Kidney epithelial cell (primary cell): Measurements from ENCODE around the gene NTSR2. TPM values are rescaled to one million over a fixed set of nuclear protein-coding genes. Genes with fewer than 3 reads are reported as not detected.
A peak's percentile ranks its signal among the peaks of the same experiment; 100 is the strongest.

Source experiments
- DNase-seq: peaks from one replicate; pipeline ENCODE4 v3.0.0-alpha.2; 2010; ENCODE audit warnings: low read depth
- H3K27me3 ChIP-seq: 2 replicates; pipeline ENCODE4 v1.6.0; 2011; ENCODE audit warnings: low read length; ENCODE audit not compliant: control insufficient read depth, insufficient read depth
- H3K36me3 ChIP-seq: 2 replicates; pipeline ENCODE4 v1.5.1; 2011; ENCODE audit warnings: low read length; ENCODE audit not compliant: control insufficient read depth, insufficient read depth
- H3K4me3 ChIP-seq: 2 replicates; pipeline ENCODE4 v1.5.1; 2011; ENCODE audit warnings: low read depth, mild to moderate bottlenecking, control low read depth, low read length
- CTCF ChIP-seq: IDR thresholded peaks from 2 replicates; pipeline ENCODE4 v1.5.1; 2011; ENCODE audit warnings: mild to moderate bottlenecking, moderate library complexity, low read length, control low read depth, inconsistent platforms; ENCODE audit not compliant: insufficient read depth, poor library complexity, severe bottlenecking
- total RNA-seq: library from RNA; depleted of rRNA; stranded (reverse); fragments of >200 nt; gene quantifications from 2 replicates; pipeline ENCODE4 v1.2.3, GENCODE V29; 2015

NTSR2 gene
- total RNA-seq, 1 donor from 2014 or later: not detected

DNA sequence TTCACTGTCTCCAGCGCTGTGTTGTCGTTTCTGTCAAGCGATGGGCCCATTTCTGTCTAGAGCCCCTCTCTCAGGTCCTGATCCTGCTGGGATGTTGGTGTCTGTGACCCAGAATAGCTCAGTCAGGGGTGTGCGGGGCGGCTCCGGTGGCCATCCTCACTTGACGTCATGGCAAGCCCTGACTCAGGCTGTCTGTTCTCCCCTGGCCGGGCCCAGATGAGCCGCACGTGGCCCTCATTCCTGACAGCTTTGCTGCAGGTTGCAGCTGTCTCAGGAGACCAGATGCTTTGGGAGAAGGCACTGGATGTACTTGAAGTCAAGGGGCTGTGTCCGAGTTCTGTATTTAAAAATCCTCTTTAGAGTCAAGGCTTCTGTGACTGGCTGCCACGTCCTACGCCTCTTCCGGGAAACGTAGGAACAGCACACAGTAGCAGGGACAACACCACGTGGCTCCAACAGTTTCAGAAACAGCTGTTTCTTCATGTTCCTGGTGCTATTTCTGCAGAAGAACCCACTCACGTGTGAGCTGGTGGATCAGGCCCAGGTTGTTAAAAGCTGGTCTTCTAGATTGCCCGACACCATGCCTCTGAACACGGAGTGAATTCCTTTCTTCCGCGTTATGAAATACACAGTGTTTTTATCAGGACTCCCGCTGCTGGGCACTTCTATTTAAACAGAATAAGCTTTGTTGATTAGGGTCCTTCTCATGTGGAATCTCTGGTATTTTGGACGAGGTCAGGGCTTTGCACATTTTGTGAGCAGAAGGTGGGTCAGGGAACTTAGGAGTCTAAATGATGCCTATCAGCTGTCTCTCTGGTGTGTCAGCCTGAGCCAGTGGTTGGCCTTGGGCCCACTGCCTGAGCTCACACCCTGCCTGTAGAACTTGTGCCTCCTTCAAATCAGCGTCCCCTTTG, 28.3 kb upstream of the NTSR2 start:
- no peak for DNase-seq
- no peak for TF ChIP-seq CTCF
- H3K36me3 ChIP-seq: no peaks in the 10 kb centered on the region
- no peaks in the 10 kb centered on the region for H3K27me3 ChIP-seq
- H3K4me3 ChIP-seq: no peak overlapping the region

- H3K36me3 ChIP-seq: no peaks in the 10 kb centered on the region
- DNase-seq: peak; percentile 70
- no peak overlapping the region for H3K4me3 ChIP-seq
- H3K27me3 ChIP-seq: no peaks in the 10 kb centered on the region
- TF ChIP-seq CTCF: no peak
Observed at GRCh38 chr2:11697103-11697871, 27.3 kb upstream of the NTSR2 start.

DNA sequence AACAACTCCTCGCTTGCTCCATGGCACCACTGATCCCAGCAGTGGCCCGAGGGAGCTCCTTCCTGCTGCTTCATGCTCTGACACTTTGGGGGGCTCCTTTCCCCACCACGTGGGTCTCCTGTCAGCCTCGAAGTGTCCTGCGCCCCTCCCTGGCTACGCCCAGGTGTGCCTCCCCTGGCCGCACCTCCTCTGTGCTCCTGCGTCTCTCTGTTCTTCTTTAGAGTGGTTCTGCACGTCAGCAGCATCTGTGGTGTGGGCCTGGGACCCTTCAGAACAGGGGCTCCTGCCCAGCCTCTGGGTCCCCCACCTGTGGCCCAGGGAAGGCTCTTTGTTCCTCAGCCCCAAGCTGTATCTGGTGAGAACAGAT, 26.7 kb upstream of the NTSR2 start:
- H3K27me3 ChIP-seq: no peaks in the 10 kb centered on the region
- DNase-seq: no peak
- H3K36me3 ChIP-seq: no peaks in the 10 kb centered on the region
- no peak overlapping the region for H3K4me3 ChIP-seq
- no peak for TF ChIP-seq CTCF

DNA sequence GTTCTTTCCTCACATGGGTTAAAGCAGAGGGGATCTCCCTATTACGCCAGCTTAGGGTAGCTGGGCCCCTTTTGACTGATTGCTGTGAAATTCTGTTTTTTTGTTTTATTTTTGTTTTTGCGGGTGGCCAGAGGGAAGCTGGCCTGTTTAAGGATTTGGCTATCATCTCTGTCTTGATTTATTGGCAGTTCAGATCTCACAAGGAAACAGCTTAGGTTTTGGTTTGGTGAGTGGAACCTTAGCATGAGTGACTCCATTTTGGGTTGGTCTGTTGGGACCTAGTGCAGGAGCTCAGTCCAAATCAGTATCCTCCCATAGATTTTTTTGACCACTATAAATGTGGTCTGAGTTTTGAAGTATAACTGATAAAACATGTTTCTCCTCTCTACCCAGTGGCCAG, 25.6 kb upstream of the NTSR2 start:
- DNase-seq: no peak
- TF ChIP-seq CTCF: no peak
- Histone ChIP-seq H3K4me3 (no peak overlapping the region), H3K36me3 (no peaks in the 10 kb centered on the region), H3K27me3 (no peaks in the 10 kb centered on the region)

GRCh38 chr2:11692966-11693521, 23.0 kb upstream of the NTSR2 start:
- DNase-seq: no peak
- peak; percentile 88 for TF ChIP-seq CTCF
- H3K4me3 ChIP-seq: no peak overlapping the region
- no peaks in the 10 kb centered on the region for H3K36me3 ChIP-seq
- no peaks in the 10 kb centered on the region for H3K27me3 ChIP-seq
